Coronary artery (tissue), 2 donors: ENCODE results near the gene HAPLN1.

ENCODE experiments used
- DNase-seq: peaks from one replicate; pipeline ENCODE4 v3.0.0-alpha.2; 2017; ENCODE audit warnings: low spot score
- H3K27ac ChIP-seq, 2 donors: fragments of 200-600 bp; sonication (generic); one replicate each; pipeline ENCODE4 v1.5.1; 2016 to 2019
- H3K4me3 ChIP-seq: fragments of 200-600 bp; sonication (generic); 2 replicates; pipeline ENCODE4 v1.5.1; 2016; ENCODE audit warnings: mild to moderate bottlenecking, moderate library complexity
- TF ChIP-seq, protein P1 (sequence below): fragments of 200-600 bp; sonication (generic); IDR thresholded peaks from one replicate; pipeline ENCODE4 v1.5.1; 2019; ENCODE audit warnings: antibody characterized with exemption

Gene HAPLN1

GRCh38 chr5:83708170-83708569 is 12.5 kb downstream of the HAPLN1 start:
- Histone ChIP-seq H3K4me3 (no peak overlapping the region), H3K27ac (no peak overlapping the region)
- DNase-seq: no peak
- TF ChIP-seq, protein P1, sequence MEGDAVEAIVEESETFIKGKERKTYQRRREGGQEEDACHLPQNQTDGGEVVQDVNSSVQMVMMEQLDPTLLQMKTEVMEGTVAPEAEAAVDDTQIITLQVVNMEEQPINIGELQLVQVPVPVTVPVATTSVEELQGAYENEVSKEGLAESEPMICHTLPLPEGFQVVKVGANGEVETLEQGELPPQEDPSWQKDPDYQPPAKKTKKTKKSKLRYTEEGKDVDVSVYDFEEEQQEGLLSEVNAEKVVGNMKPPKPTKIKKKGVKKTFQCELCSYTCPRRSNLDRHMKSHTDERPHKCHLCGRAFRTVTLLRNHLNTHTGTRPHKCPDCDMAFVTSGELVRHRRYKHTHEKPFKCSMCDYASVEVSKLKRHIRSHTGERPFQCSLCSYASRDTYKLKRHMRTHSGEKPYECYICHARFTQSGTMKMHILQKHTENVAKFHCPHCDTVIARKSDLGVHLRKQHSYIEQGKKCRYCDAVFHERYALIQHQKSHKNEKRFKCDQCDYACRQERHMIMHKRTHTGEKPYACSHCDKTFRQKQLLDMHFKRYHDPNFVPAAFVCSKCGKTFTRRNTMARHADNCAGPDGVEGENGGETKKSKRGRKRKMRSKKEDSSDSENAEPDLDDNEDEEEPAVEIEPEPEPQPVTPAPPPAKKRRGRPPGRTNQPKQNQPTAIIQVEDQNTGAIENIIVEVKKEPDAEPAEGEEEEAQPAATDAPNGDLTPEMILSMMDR: no peak

- TF ChIP-seq, protein P1: no peak
- Histone ChIP-seq H3K27ac (no peak overlapping the region), H3K4me3 (no peak overlapping the region)
- no peak for DNase-seq
These were observed 17.6 kb downstream of the HAPLN1 start for GRCh38 chr5:83703059-83703458.

- no peak overlapping the region for H3K27ac ChIP-seq
These were observed 18.8 kb downstream of the HAPLN1 start for GRCh38 chr5:83701886-83702285.

GRCh38 chr5:83689881-83690280 is 30.8 kb downstream of the HAPLN1 start:
- TF ChIP-seq, protein P1: no peak
- Histone ChIP-seq H3K4me3 (no peak overlapping the region), H3K27ac (no peak overlapping the region)
- no peak for DNase-seq

More at GRCh38 chr5:83701886-83702285, 18.8 kb downstream of the HAPLN1 start:
- no peak for DNase-seq
- no peak overlapping the region for H3K4me3 ChIP-seq
- TF ChIP-seq, protein P1: no peak

DNA sequence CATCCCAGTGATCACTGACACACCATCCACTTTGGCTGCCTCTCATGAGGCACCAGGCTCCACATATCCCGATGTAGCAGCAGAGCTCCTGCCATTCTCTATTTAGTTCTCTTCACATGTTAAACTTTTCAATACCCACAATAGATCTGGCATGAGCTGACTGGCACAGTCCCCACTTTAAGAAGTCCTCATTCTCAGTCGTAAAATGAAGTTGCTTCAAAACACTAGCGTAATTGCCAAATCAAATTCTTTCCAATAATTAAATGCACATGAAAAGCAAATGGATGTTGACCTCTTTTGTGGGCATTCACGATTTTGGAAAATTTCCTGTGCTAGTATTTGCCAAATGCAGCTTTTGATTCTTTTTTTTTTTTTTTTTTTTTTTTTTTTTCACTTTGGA is 32.4 kb downstream of the HAPLN1 start:
- Histone ChIP-seq H3K27ac (no peak overlapping the region), H3K4me3 (no peak overlapping the region)
- TF ChIP-seq, protein P1: no peak
- DNase-seq: no peak

DNA sequence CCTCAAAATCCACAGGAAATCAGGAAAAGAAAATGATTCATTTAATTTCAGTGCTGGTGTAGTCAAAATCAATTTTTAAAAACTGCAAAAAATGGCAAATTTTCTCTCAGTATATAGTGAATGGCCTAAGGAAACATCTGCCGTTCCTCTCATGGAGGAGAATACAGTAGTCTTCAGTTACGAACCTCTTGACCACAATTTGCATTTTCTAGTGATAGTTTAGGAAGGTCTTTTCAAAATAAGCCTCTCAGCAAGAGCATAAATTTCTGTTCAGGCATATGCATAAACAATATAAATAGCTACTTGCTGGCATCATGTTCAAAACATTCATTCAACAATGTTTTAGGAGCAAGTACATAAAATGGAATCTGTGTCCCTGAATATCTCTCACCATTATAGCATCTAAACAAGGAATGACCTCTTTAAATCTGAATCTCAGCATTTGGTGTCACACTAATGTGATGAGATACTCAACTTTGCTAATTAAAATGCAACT is 33.5 kb downstream of the HAPLN1 start:
- no peak for DNase-seq
- no peak overlapping the region for H3K4me3 ChIP-seq
- no peak overlapping the region for H3K27ac ChIP-seq
- TF ChIP-seq, protein P1: no peak

DNA sequence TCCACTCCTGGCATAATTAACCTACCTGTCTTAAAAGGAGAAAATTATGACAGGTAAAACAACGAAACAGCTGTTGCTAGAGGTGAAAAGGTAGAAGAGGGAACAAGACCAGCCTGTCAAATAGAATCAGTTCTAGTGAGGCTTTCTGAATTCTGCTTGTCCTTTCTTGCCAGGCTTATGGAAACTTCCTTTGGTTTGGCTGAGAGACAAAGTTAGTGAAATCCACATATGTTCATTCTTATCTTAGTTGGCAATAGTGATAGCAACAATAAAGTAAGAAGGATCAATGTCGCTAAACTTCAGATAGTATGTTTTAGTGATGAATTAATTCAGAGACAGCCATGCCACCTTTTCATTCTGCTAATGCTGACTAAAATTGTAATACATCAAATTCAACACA is 34.4 kb downstream of the HAPLN1 start:
- TF ChIP-seq, protein P1: no peak
- no peak overlapping the region for H3K27ac ChIP-seq
- no peak for DNase-seq

More for the DNA sequence above, 34.4 kb downstream of the HAPLN1 start:
- H3K4me3 ChIP-seq: no peak overlapping the region
